Islet precursor cell (in vitro differentiated cells): Measurements from ENCODE around the gene ONECUT2.
A peak's percentile ranks its signal among the peaks of the same experiment; 100 is the strongest.

ENCODE experiments used
- DNase-seq: peaks from one replicate; pipeline ENCODE4 v3.0.0-alpha.2; 2018

The ONECUT2 gene

GRCh38 chr18:57431467-57432080 is 3.6 kb upstream of the ONECUT2 start:
- DNase-seq = no peak

- no peak for DNase-seq
Measured at GRCh38 chr18:57432140-57432539, 3.0 kb upstream of the ONECUT2 start.

- no peak for DNase-seq
Measured at GRCh38 chr18:57432751-57433400, 2.3 kb upstream of the ONECUT2 start.

GRCh38 chr18:57433482-57433881 is 1.7 kb upstream of the ONECUT2 start:
- no peak for DNase-seq

- no peak for DNase-seq
Measured at GRCh38 chr18:57433934-57434535, 1.1 kb upstream of the ONECUT2 start.

GRCh38 chr18:57435846-57436190 is 644 bp downstream of the ONECUT2 start:
- no peak for DNase-seq

GRCh38 chr18:57436191-57436964 is 1.2 kb downstream of the ONECUT2 start:
- DNase-seq = no peak

- DNase-seq = no peak
Measured at GRCh38 chr18:57436965-57437333, 1.8 kb downstream of the ONECUT2 start.

GRCh38 chr18:57437402-57437765 is 2.2 kb downstream of the ONECUT2 start:
- peak; percentile 64 for DNase-seq

- peak; percentile 93 for DNase-seq
Measured at GRCh38 chr18:57437766-57438671, 2.8 kb downstream of the ONECUT2 start.

- no peak for DNase-seq
Measured at GRCh38 chr18:57438743-57439608, 3.8 kb downstream of the ONECUT2 start.

- DNase-seq = peak; percentile 62
Measured at GRCh38 chr18:57439609-57439968, 4.4 kb downstream of the ONECUT2 start.

GRCh38 chr18:57439985-57440330 is 4.8 kb downstream of the ONECUT2 start:
- DNase-seq = no peak

- peak; percentile 64 for DNase-seq
Measured at GRCh38 chr18:57440331-57441070, 5.3 kb downstream of the ONECUT2 start.

- peak; percentile 76 for DNase-seq
Measured at GRCh38 chr18:57441071-57441794, 6.1 kb downstream of the ONECUT2 start.

GRCh38 chr18:57443247-57443646 is 8.1 kb downstream of the ONECUT2 start:
- no peak for DNase-seq

GRCh38 chr18:57443702-57444101 is 8.5 kb downstream of the ONECUT2 start:
- DNase-seq = no peak

- no peak for DNase-seq
Measured at GRCh38 chr18:57444301-57444759, 9.2 kb downstream of the ONECUT2 start.

GRCh38 chr18:57445488-57446319 is 10.5 kb downstream of the ONECUT2 start:
- DNase-seq = no peak
